ENCODE results near the gene ZNF536.

DNA sequence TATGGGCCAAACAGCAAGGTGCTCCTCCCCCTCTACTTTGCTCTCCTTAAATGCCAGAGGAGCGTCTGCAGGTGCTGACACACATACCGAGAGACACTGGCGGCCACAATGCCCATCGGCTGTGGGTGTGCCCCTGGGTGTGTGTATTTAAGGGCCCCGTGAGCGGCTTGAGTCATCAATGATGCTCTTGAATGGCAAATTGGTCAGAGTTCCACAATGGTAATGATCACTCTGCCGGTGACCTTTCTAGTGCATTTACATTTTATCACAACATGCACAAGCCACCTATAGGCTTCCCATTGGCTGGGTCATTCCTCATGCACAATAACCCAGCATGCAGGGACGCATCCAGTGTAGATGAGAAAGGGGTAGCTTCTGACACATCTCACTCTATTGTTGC, 124.8 kb downstream of the ZNF536 start:
- TF ChIP-seq, protein P1, sequence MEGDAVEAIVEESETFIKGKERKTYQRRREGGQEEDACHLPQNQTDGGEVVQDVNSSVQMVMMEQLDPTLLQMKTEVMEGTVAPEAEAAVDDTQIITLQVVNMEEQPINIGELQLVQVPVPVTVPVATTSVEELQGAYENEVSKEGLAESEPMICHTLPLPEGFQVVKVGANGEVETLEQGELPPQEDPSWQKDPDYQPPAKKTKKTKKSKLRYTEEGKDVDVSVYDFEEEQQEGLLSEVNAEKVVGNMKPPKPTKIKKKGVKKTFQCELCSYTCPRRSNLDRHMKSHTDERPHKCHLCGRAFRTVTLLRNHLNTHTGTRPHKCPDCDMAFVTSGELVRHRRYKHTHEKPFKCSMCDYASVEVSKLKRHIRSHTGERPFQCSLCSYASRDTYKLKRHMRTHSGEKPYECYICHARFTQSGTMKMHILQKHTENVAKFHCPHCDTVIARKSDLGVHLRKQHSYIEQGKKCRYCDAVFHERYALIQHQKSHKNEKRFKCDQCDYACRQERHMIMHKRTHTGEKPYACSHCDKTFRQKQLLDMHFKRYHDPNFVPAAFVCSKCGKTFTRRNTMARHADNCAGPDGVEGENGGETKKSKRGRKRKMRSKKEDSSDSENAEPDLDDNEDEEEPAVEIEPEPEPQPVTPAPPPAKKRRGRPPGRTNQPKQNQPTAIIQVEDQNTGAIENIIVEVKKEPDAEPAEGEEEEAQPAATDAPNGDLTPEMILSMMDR (IDR thresholded peaks at IDR 0.05) = no peak
- no peak for TF ChIP-seq POLR2A (IDR thresholded peaks at IDR 0.05)

Data from Peyer's patch (tissue), 4 donors.